Measurements from ENCODE around the gene CRACR2B. TPM values are rescaled to one million over a fixed set of nuclear protein-coding genes. Genes with fewer than 3 reads are reported as not detected.

The CRACR2B gene
- total RNA-seq, 1 donor from 2014 or later = 50.9 TPM

- no peak overlapping the region for H3K27ac Mint-ChIP-seq
- no peaks in the 10 kb centered on the region for H3K36me3 Mint-ChIP-seq (ENCODE audit: insufficient read depth)
- TF ChIP-seq, protein P1, sequence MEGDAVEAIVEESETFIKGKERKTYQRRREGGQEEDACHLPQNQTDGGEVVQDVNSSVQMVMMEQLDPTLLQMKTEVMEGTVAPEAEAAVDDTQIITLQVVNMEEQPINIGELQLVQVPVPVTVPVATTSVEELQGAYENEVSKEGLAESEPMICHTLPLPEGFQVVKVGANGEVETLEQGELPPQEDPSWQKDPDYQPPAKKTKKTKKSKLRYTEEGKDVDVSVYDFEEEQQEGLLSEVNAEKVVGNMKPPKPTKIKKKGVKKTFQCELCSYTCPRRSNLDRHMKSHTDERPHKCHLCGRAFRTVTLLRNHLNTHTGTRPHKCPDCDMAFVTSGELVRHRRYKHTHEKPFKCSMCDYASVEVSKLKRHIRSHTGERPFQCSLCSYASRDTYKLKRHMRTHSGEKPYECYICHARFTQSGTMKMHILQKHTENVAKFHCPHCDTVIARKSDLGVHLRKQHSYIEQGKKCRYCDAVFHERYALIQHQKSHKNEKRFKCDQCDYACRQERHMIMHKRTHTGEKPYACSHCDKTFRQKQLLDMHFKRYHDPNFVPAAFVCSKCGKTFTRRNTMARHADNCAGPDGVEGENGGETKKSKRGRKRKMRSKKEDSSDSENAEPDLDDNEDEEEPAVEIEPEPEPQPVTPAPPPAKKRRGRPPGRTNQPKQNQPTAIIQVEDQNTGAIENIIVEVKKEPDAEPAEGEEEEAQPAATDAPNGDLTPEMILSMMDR (IDR thresholded peaks at IDR 0.05; ENCODE audit: unreplicated experiment) = no peak
- H3K27me3 Mint-ChIP-seq = no peaks in the 10 kb centered on the region
- no peak for DNase-seq (ENCODE audit: low spot score, unreplicated experiment)
- no peak overlapping the region for H3K4me3 Mint-ChIP-seq (ENCODE audit: low read depth)
- peaks cover 7% of the 10 kb centered on the region for H3K4me1 Mint-ChIP-seq (ENCODE audit: low read depth)
- H3K9me3 Mint-ChIP-seq (ENCODE audit: low read depth) = no peaks in the 10 kb centered on the region
Measured at GRCh38 chr11:792535-792821, 35.2 kb upstream of the CRACR2B start.

GRCh38 chr11:792873-793272, 34.8 kb upstream of the CRACR2B start:
- TF ChIP-seq, protein P1 (IDR thresholded peaks at IDR 0.05; ENCODE audit: unreplicated experiment) = no peak
- peaks cover 7% of the 10 kb centered on the region for H3K4me1 Mint-ChIP-seq (ENCODE audit: low read depth)
- no peaks in the 10 kb centered on the region for H3K9me3 Mint-ChIP-seq (ENCODE audit: low read depth)
- DNase-seq (ENCODE audit: low spot score, unreplicated experiment) = no peak
- H3K4me3 Mint-ChIP-seq (ENCODE audit: low read depth) = no peak overlapping the region
- no peaks in the 10 kb centered on the region for H3K27me3 Mint-ChIP-seq
- no peaks in the 10 kb centered on the region for H3K36me3 Mint-ChIP-seq (ENCODE audit: insufficient read depth)
- H3K27ac Mint-ChIP-seq = no peak overlapping the region

GRCh38 chr11:793556-793955, 34.2 kb upstream of the CRACR2B start:
- no peak overlapping the region for H3K27ac Mint-ChIP-seq
- TF ChIP-seq, protein P1 (IDR thresholded peaks at IDR 0.05; ENCODE audit: unreplicated experiment) = no peak
- no peak for DNase-seq (ENCODE audit: low spot score, unreplicated experiment)
- no peak overlapping the region for H3K4me3 Mint-ChIP-seq (ENCODE audit: low read depth)
- H3K4me1 Mint-ChIP-seq (ENCODE audit: low read depth) = peaks cover 7% of the 10 kb centered on the region
- no peaks in the 10 kb centered on the region for H3K27me3 Mint-ChIP-seq
- H3K36me3 Mint-ChIP-seq (ENCODE audit: insufficient read depth) = no peaks in the 10 kb centered on the region
- no peaks in the 10 kb centered on the region for H3K9me3 Mint-ChIP-seq (ENCODE audit: low read depth)

- Mint-ChIP-seq H3K4me3 (ENCODE audit: low read depth) (no peak overlapping the region), H3K27me3 (no peaks in the 10 kb centered on the region), H3K4me1 (ENCODE audit: low read depth) (peaks cover 7% of the 10 kb centered on the region), H3K27ac (no peak overlapping the region), H3K9me3 (ENCODE audit: low read depth) (no peaks in the 10 kb centered on the region), H3K36me3 (ENCODE audit: insufficient read depth) (no peaks in the 10 kb centered on the region)
- DNase-seq (ENCODE audit: low spot score, unreplicated experiment) = no peak
- TF ChIP-seq, protein P1 (IDR thresholded peaks at IDR 0.05; ENCODE audit: unreplicated experiment) = no peak
Measured at GRCh38 chr11:794013-794765, 33.5 kb upstream of the CRACR2B start.

DNA sequence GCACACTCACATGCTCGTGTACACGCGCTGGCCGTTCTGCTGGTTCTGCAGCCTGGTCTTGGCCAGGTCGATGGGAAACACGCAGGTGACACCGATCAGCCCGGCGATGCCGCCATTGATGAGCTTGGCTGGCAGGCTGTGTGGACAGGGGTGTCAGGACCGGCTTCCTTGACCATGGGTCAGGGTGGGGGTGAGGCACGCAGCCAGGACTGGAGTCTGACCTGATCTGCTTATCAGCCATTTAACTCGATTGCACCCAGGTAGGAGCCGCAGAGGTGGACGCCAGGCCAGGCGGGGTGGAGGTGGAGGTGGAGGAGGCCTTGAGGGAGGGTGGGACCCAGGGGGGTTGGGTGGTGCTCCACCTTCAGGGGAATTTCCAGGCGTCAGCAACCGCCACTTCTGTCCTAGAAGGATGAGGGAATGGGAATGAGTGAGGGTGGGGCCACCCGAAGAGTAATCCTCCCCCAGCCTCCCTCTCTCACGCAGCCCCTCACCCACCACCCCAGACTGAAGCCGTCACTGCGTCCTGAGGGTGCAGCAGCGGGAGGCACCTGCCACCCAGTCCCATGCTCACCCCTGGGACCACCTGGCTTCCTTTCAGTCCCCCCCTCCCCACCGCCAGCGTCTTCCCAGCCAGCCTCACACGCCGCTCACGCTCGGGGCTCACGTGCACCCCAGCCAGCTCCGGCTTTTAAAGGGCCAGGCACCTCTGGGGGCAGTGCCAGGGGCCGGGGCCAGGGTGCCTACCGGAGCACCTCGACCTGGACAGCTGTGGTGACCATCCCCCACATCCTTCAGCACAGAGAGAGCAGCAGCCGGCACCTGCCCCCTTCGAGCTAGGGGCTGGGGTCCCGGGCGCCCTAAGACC, 32.7 kb upstream of the CRACR2B start:
- Mint-ChIP-seq H3K9me3 (ENCODE audit: low read depth) (no peaks in the 10 kb centered on the region), H3K36me3 (ENCODE audit: insufficient read depth) (no peaks in the 10 kb centered on the region), H3K27ac (no peak overlapping the region), H3K27me3 (no peaks in the 10 kb centered on the region), H3K4me1 (ENCODE audit: low read depth) (peaks cover 7% of the 10 kb centered on the region), H3K4me3 (ENCODE audit: low read depth) (no peak overlapping the region)
- DNase-seq (ENCODE audit: low spot score, unreplicated experiment) = no peak
- TF ChIP-seq, protein P1 (IDR thresholded peaks at IDR 0.05; ENCODE audit: unreplicated experiment) = no peak

Measured in progenitor cell of endocrine pancreas (in vitro differentiated cells).